HepG2 (cell line): ENCODE data around the gene PALS1. TPM values are rescaled to one million over a fixed set of nuclear protein-coding genes. Genes with fewer than 3 reads are reported as not detected.

Experiments used
- ATAC-seq: fragments of 200-7000 bp; cut with Tn5 transposase; 3 replicates; pipeline ENCODE4 v1.9.1; 2020; ENCODE audit warnings: mild to moderate bottlenecking, moderate library complexity
- BruUV-seq: library from RNA; stranded (reverse); fragments of 400-500 nt; replicated peaks from 2 replicates; lab custom pipeline; 2021; lab: Mats Ljungman, UMichigan
- CTCF ChIA-PET: fragments of 300-600 bp; formaldehyde crosslinking; extraction: SDS; loops from one replicate; lab custom pipeline; 2021; ENCODE audit warnings: low total read pairs, inconsistent platforms, low intra/inter-chr PET ratio; lab: Yijun Ruan, JAX
- POLR2A ChIA-PET: fragments of 350-600 bp; sonication (Branson Sonifier 250); formaldehyde crosslinking; loops from one replicate; lab custom pipeline; 2020; ENCODE audit warnings: antibody characterized with exemption, inconsistent platforms; lab: Yijun Ruan, JAX
- DNase-seq: peaks from one replicate; pipeline ENCODE4 v3.0.0-alpha.2; 2015; ENCODE audit warnings: low spot score
- FAIRE-seq: peaks from 3 replicates; lab custom pipeline; 2011; peaks lifted over from hg19 to GRCh38; lab: Jason Lieb, UNC
- H2AFZ ChIP-seq: one replicate; pipeline ENCODE4 v1.6.1; 2011; ENCODE audit warnings: low read length, inconsistent platforms
- H3K27ac ChIP-seq: fragments of 300-600 bp; 3 replicates; pipeline ENCODE4 v1.8.0; 2011; ENCODE audit warnings: mixed run types, mild to moderate bottlenecking, mixed read lengths, low read length, inconsistent platforms; ENCODE audit not compliant: insufficient read depth; ENCODE audit errors: extremely low read length
- H3K27me3 ChIP-seq, 2 experiments: fragments of 200-600 bp in 1 of 2; 2 replicates in 1 of 2; 3 replicates in 1 of 2; pipeline versions ENCODE4 v1.6.0 to v1.8.0; 2011; ENCODE audit warnings: low read length in 2 of 2, mild to moderate bottlenecking in 2 of 2, moderate library complexity in 2 of 2, inconsistent platforms in 1 of 2; ENCODE audit not compliant: insufficient read depth in 2 of 2, control insufficient read depth in 1 of 2
- H3K36me3 ChIP-seq, 2 experiments: fragments of 200-600 bp in 1 of 2; replicated peaks in 1 of 2; 2 replicates in 1 of 2; 3 replicates in 1 of 2; pipeline versions ENCODE4 v1.5.1 to v1.8.0; 2011; ENCODE audit warnings: low read length in 2 of 2, inconsistent platforms in 1 of 2; ENCODE audit not compliant: insufficient read depth in 2 of 2, control insufficient read depth in 1 of 2
- H3K4me1 ChIP-seq: 2 replicates; pipeline ENCODE4 v1.5.1; 2012; ENCODE audit warnings: low read length, inconsistent platforms; ENCODE audit not compliant: insufficient read depth
- H3K4me2 ChIP-seq: 2 replicates; pipeline ENCODE4 v1.6.0; 2011; ENCODE audit warnings: low read depth, low read length, inconsistent platforms
- H3K4me3 ChIP-seq, 3 experiments: fragments of 200-600 bp in 1 of 3; sonication (generic), shearing (Covaris generic) in 1 of 3; replicated peaks in 1 of 3; 2 replicates each; pipeline ENCODE4 v1.5.1; 2011 to 2016; ENCODE audit warnings: low read length in 3 of 3, inconsistent platforms in 2 of 3, low read depth in 2 of 3, mild to moderate bottlenecking in 2 of 3, control low read depth in 1 of 3, mixed read lengths in 1 of 3; ENCODE audit not compliant: insufficient read depth in 1 of 3
- H3K79me2 ChIP-seq: one replicate; pipeline ENCODE4 v1.6.1; 2011; ENCODE audit warnings: low read length, inconsistent platforms; ENCODE audit not compliant: insufficient read depth
- H3K9ac ChIP-seq: 2 replicates; pipeline ENCODE4 v1.6.0; 2011; ENCODE audit warnings: mild to moderate bottlenecking, low read depth, low read length, inconsistent platforms; ENCODE audit not compliant: insufficient read depth
- H3K9me3 ChIP-seq: 2 replicates; pipeline ENCODE4 v1.5.1; 2012; ENCODE audit warnings: mild to moderate bottlenecking, low read length
- H4K20me1 ChIP-seq: 2 replicates; pipeline ENCODE4 v1.6.0; 2011; ENCODE audit warnings: inconsistent platforms, mild to moderate bottlenecking, low read length, moderate library complexity; ENCODE audit not compliant: insufficient read depth
- HNRNPUL1 ChIP-seq: fragments of 200-400 bp; formaldehyde crosslinking; IDR thresholded peaks from 2 replicates; pipeline ENCODE4 v1.6.1; 2017; ENCODE audit warnings: low read depth, mild to moderate bottlenecking, low read length, moderate library complexity
- ZNF143 ChIP-seq: sonication (generic); formaldehyde crosslinking; IDR thresholded peaks from 2 replicates; pipeline ENCODE4 v1.4.0; 2020; ENCODE audit warnings: missing genetic modification reagents
- WGBS: methylation state at CpG from one replicate; pipeline ENCODE4 v1.1.6; 2017; ENCODE audit warnings: low lambda C conversion rate; 5-methylcytosine and 5-hydroxymethylcytosine counted together
- in situ Hi-C: cut with HindIII; loops from 2 replicates; pipeline ENCODE4 v1.10.0; 2017; ENCODE audit warnings: low pct_unique_long_range_greater_than_20kb; ENCODE audit not compliant: extremely low pct_ligation_motif_present
- intact Hi-C: fragments of 100-400 bp; cut with micrococcal nuclease; formaldehyde crosslinking; loops from one replicate; pipeline ENCODE4 v1.10.0; 2022; ENCODE audit not compliant: unreplicated experiment
- polyA plus RNA-seq, 8 experiments: library from polyadenylated mRNA; depleted of rRNA in 3 of 8; stranded (reverse) in 7 of 8; unstranded in 1 of 8; fragments of >200 nt; fragmentation: Illumina TruSeq in 4 of 8; extraction: Trizol in 4 of 8; gene quantifications; 2 replicates each; pipeline versions ENCODE4 v1.2.1 to v1.2.3, GENCODE V29; 2011 to 2016; ENCODE audit warnings: low read depth in 4 of 8, missing spikeins in 1 of 8, mixed read lengths in 1 of 8; ENCODE audit not compliant: insufficient read depth in 1 of 8
- total RNA-seq, 5 experiments: library from RNA; depleted of rRNA; stranded (reverse); fragments of >200 nt; fragmentation: Illumina TruSeq; extraction: Trizol; gene quantifications; 2 replicates each; pipeline ENCODE4 v1.2.3, GENCODE V29; 2016; ENCODE audit warnings: low read depth in 1 of 5

The PALS1 gene
- total and polyA plus RNA-seq, 2 of the 13 experiments (the other 11 are each of a cell fraction or from before 2014, with no cell fraction given): 8.8 to 20.0 TPM

DNA sequence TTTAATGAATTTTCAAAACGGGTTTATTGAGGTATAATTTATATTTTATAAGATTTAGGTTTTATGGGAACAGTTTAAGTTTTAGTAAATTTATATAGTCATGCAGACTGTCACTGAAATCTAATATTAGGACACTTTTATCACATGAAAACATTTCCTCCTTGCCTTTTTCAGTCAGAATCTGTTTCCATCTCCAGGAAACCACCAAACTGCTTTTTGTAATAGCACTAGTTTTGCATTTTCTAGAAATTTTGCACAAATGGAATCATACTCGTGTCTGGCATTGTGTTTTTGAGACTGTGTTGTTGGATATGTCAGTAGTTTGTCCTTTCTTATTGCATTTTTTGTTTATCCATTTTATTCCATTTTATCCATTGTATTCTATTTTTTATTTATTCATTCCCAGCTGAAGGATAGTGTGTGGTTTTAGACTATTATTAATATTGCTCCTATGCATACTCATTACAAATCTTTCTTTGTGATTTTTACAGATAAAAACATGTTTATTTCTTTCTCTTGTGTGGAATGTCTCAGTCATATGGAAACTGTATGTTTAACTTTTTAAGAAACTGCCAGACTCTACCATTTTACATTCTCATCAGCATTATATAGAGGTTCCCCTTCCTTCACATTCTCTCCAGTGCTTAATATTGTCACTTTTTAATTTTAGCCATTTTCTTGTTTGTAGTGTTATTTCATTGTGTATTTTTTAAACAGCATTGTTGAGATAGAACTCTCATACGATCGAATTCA is 26.5 kb downstream of the PALS1 start:
- H3K9me3 ChIP-seq: no peaks in the 10 kb centered on the region
- CTCF ChIA-PET: no interaction called here
- intact Hi-C loops: no loop called here

DNA sequence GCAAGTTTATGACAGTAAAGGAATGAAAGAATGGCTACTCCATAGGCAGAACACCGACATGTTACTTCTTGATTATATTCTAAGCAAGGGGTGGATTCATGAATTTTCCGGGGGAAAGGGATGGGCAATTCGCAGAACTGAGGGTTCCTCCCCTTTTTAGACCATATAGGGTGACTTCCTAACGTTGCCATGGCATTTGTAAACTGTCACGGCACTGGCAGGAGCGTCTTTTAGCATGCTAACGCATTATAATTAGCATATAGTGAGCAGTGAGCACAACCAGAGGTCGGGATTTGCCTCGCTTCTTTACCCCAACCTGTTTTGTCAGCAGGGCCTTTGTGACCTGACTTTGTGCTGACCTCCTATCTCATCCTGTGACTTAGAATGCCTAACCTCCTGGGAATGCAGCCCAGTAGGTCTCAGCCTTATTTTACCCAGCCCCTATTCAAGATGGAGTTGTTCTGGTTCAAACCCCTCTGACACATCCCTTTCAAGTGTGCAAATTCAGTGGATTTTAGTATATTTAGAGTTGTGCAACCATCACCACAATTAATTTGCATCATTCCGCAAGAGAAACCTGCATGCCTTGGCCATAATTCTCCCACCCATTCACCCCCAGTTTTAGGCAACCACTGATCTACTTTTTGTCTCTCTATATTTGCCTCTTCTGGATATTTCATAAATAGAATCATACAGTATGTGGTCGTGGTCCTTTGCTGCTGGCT is 27.4 kb downstream of the PALS1 start:
- no peak overlapping the region for H2AFZ ChIP-seq
- H3K27me3 ChIP-seq: no peaks in the 10 kb centered on the region
- H3K4me3 ChIP-seq: no peak overlapping the region
- H3K4me2 ChIP-seq: no peak overlapping the region
- no peaks in the 10 kb centered on the region for H3K9me3 ChIP-seq
- BruUV-seq: no TSS peak
- peaks cover 1 to 8% of the 10 kb centered on the region in 2 experiments; a peak in 1 of 5 replicates for H3K36me3 ChIP-seq
- in situ Hi-C loops (no loop called here), intact Hi-C loops (no loop called here)
- no peak for FAIRE-seq
- peaks cover 47% of the 10 kb centered on the region for H3K79me2 ChIP-seq
- H4K20me1 ChIP-seq: no peaks in the 10 kb centered on the region; the same call in 1 of the 2 replicates
- POLR2A ChIA-PET: no interaction called here
- H3K9ac ChIP-seq: no peak overlapping the region
- no peak for TF ChIP-seq ZNF143 (CRISPR knock-in tag)
- peaks cover 13% of the 10 kb centered on the region for H3K4me1 ChIP-seq
- H3K27ac ChIP-seq: no peak overlapping the region
- ATAC-seq: no peak
- CTCF ChIA-PET: no interaction called here
- DNase-seq: no peak
- WGBS: 95% methylated on average over 11 of the region's 11 CpGs

More for the DNA sequence above, 26.5 kb downstream of the PALS1 start:
- FAIRE-seq: no peak
- Histone ChIP-seq H3K36me3 (peaks cover 1 to 7% of the 10 kb centered on the region in 2 experiments; a peak in 1 of 5 replicates), H3K9ac (no peak overlapping the region), H3K27ac (no peak overlapping the region), H2AFZ (no peak overlapping the region), H3K27me3 (no peaks in the 10 kb centered on the region), H3K4me2 (no peak overlapping the region), H4K20me1 (peaks cover 2% of the 10 kb centered on the region; the same call in 1 of the 2 replicates), H3K4me3 (no peak overlapping the region), H3K4me1 (peaks cover 19% of the 10 kb centered on the region), H3K79me2 (peaks cover 53% of the 10 kb centered on the region)
- no TSS peak for BruUV-seq
- ATAC-seq: no peak
- POLR2A ChIA-PET: no interaction called here
- WGBS: 97% methylated on average over 4 of the region's 4 CpGs
- no peak for DNase-seq
- in situ Hi-C loops: no loop called here
- TF ChIP-seq HNRNPUL1: no peak
